ENCODE measurements around the gene DUOXA2.

Gene DUOXA2

GRCh38 chr15:45114751-45115085 is 592 bp downstream of the DUOXA2 start:
- Histone ChIP-seq H3K9me3 (ENCODE audit: insufficient read depth, low read depth, low read length) (no peaks in the 10 kb centered on the region), H3K4me2 (ENCODE audit: low read depth, low read length, poor library complexity, severe bottlenecking) (no peak overlapping the region), H3K4me3 (ENCODE audit: low read length, poor library complexity, severe bottlenecking) (no peak overlapping the region), H4K20me1 (ENCODE audit: insufficient read depth, low read length, poor library complexity, severe bottlenecking) (no peaks in the 10 kb centered on the region), H3K27me3 (ENCODE audit: insufficient read depth, low read length, poor library complexity, severe bottlenecking) (no peaks in the 10 kb centered on the region), H3F3A (ENCODE audit: low read depth) (no peaks in the 10 kb centered on the region), H3K36me3 (ENCODE audit: insufficient read depth, low read length) (no peaks in the 10 kb centered on the region), H3K4me1 (ENCODE audit: insufficient read depth, low read length, poor library complexity, severe bottlenecking) (no peaks in the 10 kb centered on the region), H3K79me2 (ENCODE audit: insufficient read depth, low read length) (no peaks in the 10 kb centered on the region), H3K9ac (ENCODE audit: low read depth, low read length, poor library complexity, severe bottlenecking) (no peak overlapping the region), H2AFZ (ENCODE audit: low read length) (no peak overlapping the region), H3K9me2 (replicated peaks; ENCODE audit: low read depth, low read length) (no peaks in the 10 kb centered on the region)
- no peak for TF ChIP-seq CTCF (conservative IDR thresholded peaks at IDR 0.05; ENCODE audit: low read length)
- no peak for TF ChIP-seq EZH2phosphoT487 (IDR thresholded peaks at IDR 0.05; ENCODE audit: borderline replicate concordance)

- Histone ChIP-seq H3K9me3 (ENCODE audit: insufficient read depth, low read depth, low read length) (no peaks in the 10 kb centered on the region), H3F3A (ENCODE audit: low read depth) (no peaks in the 10 kb centered on the region), H2AFZ (ENCODE audit: low read length) (no peak overlapping the region), H3K27me3 (ENCODE audit: insufficient read depth, low read length, poor library complexity, severe bottlenecking) (no peaks in the 10 kb centered on the region), H3K79me2 (ENCODE audit: insufficient read depth, low read length) (no peaks in the 10 kb centered on the region), H3K4me1 (ENCODE audit: insufficient read depth, low read length, poor library complexity, severe bottlenecking) (no peaks in the 10 kb centered on the region), H4K20me1 (ENCODE audit: insufficient read depth, low read length, poor library complexity, severe bottlenecking) (no peaks in the 10 kb centered on the region), H3K9me2 (replicated peaks; ENCODE audit: low read depth, low read length) (no peaks in the 10 kb centered on the region), H3K4me3 (ENCODE audit: low read length, poor library complexity, severe bottlenecking) (no peak overlapping the region), H3K9ac (ENCODE audit: low read depth, low read length, poor library complexity, severe bottlenecking) (no peak overlapping the region), H3K36me3 (ENCODE audit: insufficient read depth, low read length) (no peaks in the 10 kb centered on the region), H3K4me2 (ENCODE audit: low read depth, low read length, poor library complexity, severe bottlenecking) (no peak overlapping the region)
- TF ChIP-seq EZH2phosphoT487 (IDR thresholded peaks at IDR 0.05; ENCODE audit: borderline replicate concordance), result no peak
- TF ChIP-seq CTCF (conservative IDR thresholded peaks at IDR 0.05; ENCODE audit: low read length), result no peak
Observed at GRCh38 chr15:45115312-45115820, 1.2 kb downstream of the DUOXA2 start.

GRCh38 chr15:45116006-45116481 is 1.9 kb downstream of the DUOXA2 start:
- H3K27me3 ChIP-seq (ENCODE audit: insufficient read depth, low read length, poor library complexity, severe bottlenecking), result no peaks in the 10 kb centered on the region

More at GRCh38 chr15:45116006-45116481, 1.9 kb downstream of the DUOXA2 start:
- H3K4me2 ChIP-seq (ENCODE audit: low read depth, low read length, poor library complexity, severe bottlenecking), result no peak overlapping the region
- H3F3A ChIP-seq (ENCODE audit: low read depth), result no peaks in the 10 kb centered on the region
- no peaks in the 10 kb centered on the region for H4K20me1 ChIP-seq (ENCODE audit: insufficient read depth, low read length, poor library complexity, severe bottlenecking)
- no peak for TF ChIP-seq EZH2phosphoT487 (IDR thresholded peaks at IDR 0.05; ENCODE audit: borderline replicate concordance)
- no peak for TF ChIP-seq CTCF (conservative IDR thresholded peaks at IDR 0.05; ENCODE audit: low read length)
- no peak overlapping the region for H3K4me3 ChIP-seq (ENCODE audit: low read length, poor library complexity, severe bottlenecking)
- no peak overlapping the region for H3K9ac ChIP-seq (ENCODE audit: low read depth, low read length, poor library complexity, severe bottlenecking)
- H3K36me3 ChIP-seq (ENCODE audit: insufficient read depth, low read length), result no peaks in the 10 kb centered on the region
- H3K79me2 ChIP-seq (ENCODE audit: insufficient read depth, low read length), result no peaks in the 10 kb centered on the region
- H3K9me2 ChIP-seq (replicated peaks; ENCODE audit: low read depth, low read length), result no peaks in the 10 kb centered on the region
- H2AFZ ChIP-seq (ENCODE audit: low read length), result no peak overlapping the region
- no peaks in the 10 kb centered on the region for H3K9me3 ChIP-seq (ENCODE audit: insufficient read depth, low read depth, low read length)
- H3K4me1 ChIP-seq (ENCODE audit: insufficient read depth, low read length, poor library complexity, severe bottlenecking), result no peaks in the 10 kb centered on the region
